ENCODE results near the gene NCS1.

GRCh38 chr9:130142641-130143040 lies 29.6 kb upstream of the NCS1 start:
- TF ChIP-seq CTCF (IDR thresholded peaks at IDR 0.05; ENCODE audit: low read depth, low read length, poor library complexity, severe bottlenecking) (no peak), EZH2phosphoT487 (IDR thresholded peaks at IDR 0.05; ENCODE audit: borderline replicate concordance, low read length) (no peak)

All from DOHH2 (cell line).